ENCODE results near the gene MANEA.

DNA sequence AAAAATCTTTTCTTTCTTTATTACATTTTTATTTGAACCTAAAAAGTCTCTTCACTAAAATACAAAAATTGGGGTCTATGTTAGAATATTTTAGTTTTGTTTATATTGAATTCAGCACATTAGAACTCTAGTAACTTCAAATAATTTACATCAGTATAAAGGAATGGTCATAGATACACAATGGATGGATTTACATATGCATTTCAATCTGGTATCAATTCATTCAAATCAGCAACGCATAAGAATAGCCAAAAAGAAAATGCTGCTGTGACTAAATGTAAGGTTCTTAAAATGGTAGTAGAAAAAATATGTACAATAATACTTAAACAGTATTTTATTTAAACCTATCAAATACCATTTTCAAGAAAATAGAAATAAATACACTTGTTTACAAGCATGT is 47.6 kb upstream of the MANEA start:
- TF ChIP-seq, protein P1, sequence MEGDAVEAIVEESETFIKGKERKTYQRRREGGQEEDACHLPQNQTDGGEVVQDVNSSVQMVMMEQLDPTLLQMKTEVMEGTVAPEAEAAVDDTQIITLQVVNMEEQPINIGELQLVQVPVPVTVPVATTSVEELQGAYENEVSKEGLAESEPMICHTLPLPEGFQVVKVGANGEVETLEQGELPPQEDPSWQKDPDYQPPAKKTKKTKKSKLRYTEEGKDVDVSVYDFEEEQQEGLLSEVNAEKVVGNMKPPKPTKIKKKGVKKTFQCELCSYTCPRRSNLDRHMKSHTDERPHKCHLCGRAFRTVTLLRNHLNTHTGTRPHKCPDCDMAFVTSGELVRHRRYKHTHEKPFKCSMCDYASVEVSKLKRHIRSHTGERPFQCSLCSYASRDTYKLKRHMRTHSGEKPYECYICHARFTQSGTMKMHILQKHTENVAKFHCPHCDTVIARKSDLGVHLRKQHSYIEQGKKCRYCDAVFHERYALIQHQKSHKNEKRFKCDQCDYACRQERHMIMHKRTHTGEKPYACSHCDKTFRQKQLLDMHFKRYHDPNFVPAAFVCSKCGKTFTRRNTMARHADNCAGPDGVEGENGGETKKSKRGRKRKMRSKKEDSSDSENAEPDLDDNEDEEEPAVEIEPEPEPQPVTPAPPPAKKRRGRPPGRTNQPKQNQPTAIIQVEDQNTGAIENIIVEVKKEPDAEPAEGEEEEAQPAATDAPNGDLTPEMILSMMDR (IDR thresholded peaks at IDR 0.05 in 2 of 3, conservative IDR thresholded peaks at IDR 0.05 in 1 of 3; ENCODE audit: borderline replicate concordance in 1 of 3, insufficient read depth in 1 of 3, low read depth in 2 of 3, low read length in 2 of 3): no peak
- no peak for TF ChIP-seq CEBPB (IDR thresholded peaks at IDR 0.05; ENCODE audit: low read depth)
- TF ChIP-seq POLR2AphosphoS5 (IDR thresholded peaks at IDR 0.05; ENCODE audit: low read depth, low read length): no peak
